SK-N-MC (cell line): ENCODE results near the gene ERP44.

Source experiments
- EZH2 ChIP-seq: fragments of 200-600 bp; sonication (generic); IDR thresholded peaks from one replicate; pipeline ENCODE4 v1.6.1; 2017; ENCODE audit warnings: antibody characterized with exemption
- FOXP2 ChIP-seq: optimal IDR thresholded peaks from 2 replicates; pipeline ENCODE3; 2011; ENCODE audit warnings: mild to moderate bottlenecking, moderate library complexity; ENCODE audit not compliant: insufficient read depth; ENCODE audit errors: extremely low read length, control extremely low read depth
- POLR2AphosphoS5 ChIP-seq: IDR thresholded peaks from 2 replicates; pipeline ENCODE4 v1.6.1; 2012; ENCODE audit warnings: mild to moderate bottlenecking, low read depth, low read length, borderline replicate concordance

- TF ChIP-seq EZH2 (no peak), FOXP2 (no peak), POLR2AphosphoS5 (no peak)
Measured at GRCh38 chr9:100057624-100058023, 41.2 kb downstream of the ERP44 start.
